ENCODE results near the gene SNTG2. TPM values are rescaled to one million over a fixed set of nuclear protein-coding genes. Genes with fewer than 3 reads are reported as not detected.

The SNTG2 gene
- total RNA-seq, 1 experiment from 2014 or later = not detected

GRCh38 chr2:1011006-1011405 lies 60.4 kb downstream of the SNTG2 start:
- Histone ChIP-seq H3K27me3 (replicated peaks; ENCODE audit: control insufficient read depth, insufficient read depth, low read length) (no peaks in the 10 kb centered on the region), H3K4me3 (ENCODE audit: low read depth, low read length) (no peak overlapping the region), H3K36me3 (ENCODE audit: control insufficient read depth, insufficient read depth, low read length) (no peaks in the 10 kb centered on the region), H3K4me1 (no peaks in the 10 kb centered on the region), H3K9me3 (no peaks in the 10 kb centered on the region)
- Mint-ChIP-seq H3K9me3 (ENCODE audit: unreplicated experiment) (no peaks in the 10 kb centered on the region), H3K27ac (ENCODE audit: unreplicated experiment) (no peak overlapping the region), H3K36me3 (ENCODE audit: insufficient read depth, unreplicated experiment) (no peaks in the 10 kb centered on the region), H3K27me3 (ENCODE audit: insufficient read depth, unreplicated experiment) (peaks cover 4% of the 10 kb centered on the region), H3K4me3 (ENCODE audit: unreplicated experiment) (no peak overlapping the region), H3K4me1 (ENCODE audit: low read depth, unreplicated experiment) (no peaks in the 10 kb centered on the region)
- TF ChIP-seq CTCF (IDR thresholded peaks at IDR 0.05; ENCODE audit: insufficient read depth in 1 of 2, low read depth in 1 of 2, low read length in 1 of 2, severe bottlenecking in 1 of 2, unreplicated experiment in 1 of 2) = no peak
- no TSS peak for BruUV-seq (replicated peaks)
- intact Hi-C loops (cut with micrococcal nuclease; ENCODE audit: unreplicated experiment) = no loop called here
- no peak for DNase-seq
- ChIA-PET CTCF (no interaction called here), POLR2A (no interaction called here)

- Histone ChIP-seq H3K27me3 (replicated peaks; ENCODE audit: control insufficient read depth, insufficient read depth, low read length) (no peaks in the 10 kb centered on the region), H3K4me1 (no peaks in the 10 kb centered on the region), H3K36me3 (ENCODE audit: control insufficient read depth, insufficient read depth, low read length) (no peaks in the 10 kb centered on the region), H3K9me3 (no peaks in the 10 kb centered on the region), H3K4me3 (ENCODE audit: low read depth, low read length) (no peak overlapping the region)
- DNase-seq = no peak
- ChIA-PET POLR2A (no interaction called here), CTCF (no interaction called here)
- peaks cover 4% of the 10 kb centered on the region for H3K27me3 Mint-ChIP-seq (ENCODE audit: insufficient read depth, unreplicated experiment)
- BruUV-seq (replicated peaks) = no TSS peak
- intact Hi-C loops (cut with micrococcal nuclease; ENCODE audit: unreplicated experiment) = no loop called here
- H3K4me3 Mint-ChIP-seq (ENCODE audit: unreplicated experiment) = no peak overlapping the region
- H3K9me3 Mint-ChIP-seq (ENCODE audit: unreplicated experiment) = no peaks in the 10 kb centered on the region
- no peaks in the 10 kb centered on the region for H3K36me3 Mint-ChIP-seq (ENCODE audit: insufficient read depth, unreplicated experiment)
- H3K27ac Mint-ChIP-seq (ENCODE audit: unreplicated experiment) = no peak overlapping the region
- no peaks in the 10 kb centered on the region for H3K4me1 Mint-ChIP-seq (ENCODE audit: low read depth, unreplicated experiment)
- no peak for TF ChIP-seq CTCF (IDR thresholded peaks at IDR 0.05; ENCODE audit: insufficient read depth in 1 of 2, low read depth in 1 of 2, low read length in 1 of 2, severe bottlenecking in 1 of 2, unreplicated experiment in 1 of 2)
Observed at GRCh38 chr2:1011985-1012384, 61.3 kb downstream of the SNTG2 start.

DNA sequence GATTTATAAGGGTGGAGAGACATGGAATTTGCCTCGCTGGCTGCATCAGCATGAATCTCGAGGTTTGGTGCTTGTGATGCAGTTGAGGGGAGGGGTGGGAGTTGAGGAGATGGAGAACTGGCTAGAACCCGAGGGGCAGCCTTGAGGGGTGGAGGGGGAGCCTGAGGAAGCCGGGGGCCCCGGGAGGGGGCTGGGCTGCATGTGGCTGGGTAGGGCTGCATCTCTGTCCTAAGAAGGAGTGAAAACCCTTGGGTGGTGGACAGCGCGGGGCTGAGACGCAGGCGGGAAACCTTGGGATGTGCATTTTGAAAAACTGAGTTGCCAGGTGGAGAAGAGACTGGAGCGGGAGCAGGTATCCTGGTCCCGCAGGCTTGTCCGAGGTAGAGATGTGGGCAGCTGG lies 64.2 kb downstream of the SNTG2 start:
- no TSS peak for BruUV-seq (replicated peaks)
- Mint-ChIP-seq H3K27me3 (ENCODE audit: insufficient read depth, unreplicated experiment) (peaks cover 8% of the 10 kb centered on the region), H3K4me3 (ENCODE audit: unreplicated experiment) (no peak overlapping the region), H3K27ac (ENCODE audit: unreplicated experiment) (no peak overlapping the region), H3K36me3 (ENCODE audit: insufficient read depth, unreplicated experiment) (no peaks in the 10 kb centered on the region), H3K9me3 (ENCODE audit: unreplicated experiment) (no peaks in the 10 kb centered on the region), H3K4me1 (ENCODE audit: low read depth, unreplicated experiment) (no peaks in the 10 kb centered on the region)
- Histone ChIP-seq H3K36me3 (ENCODE audit: control insufficient read depth, insufficient read depth, low read length) (no peaks in the 10 kb centered on the region), H3K9me3 (no peaks in the 10 kb centered on the region), H3K4me3 (ENCODE audit: low read depth, low read length) (no peak overlapping the region), H3K27me3 (replicated peaks; ENCODE audit: control insufficient read depth, insufficient read depth, low read length) (no peaks in the 10 kb centered on the region), H3K4me1 (no peaks in the 10 kb centered on the region)
- no peak for TF ChIP-seq CTCF (IDR thresholded peaks at IDR 0.05; ENCODE audit: insufficient read depth in 1 of 2, low read depth in 1 of 2, low read length in 1 of 2, severe bottlenecking in 1 of 2, unreplicated experiment in 1 of 2)
- POLR2A ChIA-PET = no interaction called here
- intact Hi-C loops (cut with micrococcal nuclease; ENCODE audit: unreplicated experiment) = no loop called here
- CTCF ChIA-PET = no interaction called here
- DNase-seq = no peak
